Prostate gland (tissue), 2 donors: ENCODE results near the gene KRTAP5-11.

Source experiments
- POLR2AphosphoS5 ChIP-seq: sonication (generic); formaldehyde crosslinking; IDR thresholded peaks from one replicate; pipeline ENCODE4 v1.6.1; 2017; ENCODE audit warnings: antibody characterized with exemption
- TF ChIP-seq, protein P1 (sequence below), 4 experiments: fragments of 200-600 bp in 2 of 4; fragments of 450-650 bp in 2 of 4; sonication (generic) in 2 of 4; IDR thresholded peaks; 1 replicate in 3 of 4; 2 replicates in 1 of 4; pipeline ENCODE4 v1.5.1; 2016 to 2019; ENCODE audit warnings: antibody characterized with exemption in 4 of 4, mild to moderate bottlenecking in 2 of 4, moderate library complexity in 2 of 4

DNA sequence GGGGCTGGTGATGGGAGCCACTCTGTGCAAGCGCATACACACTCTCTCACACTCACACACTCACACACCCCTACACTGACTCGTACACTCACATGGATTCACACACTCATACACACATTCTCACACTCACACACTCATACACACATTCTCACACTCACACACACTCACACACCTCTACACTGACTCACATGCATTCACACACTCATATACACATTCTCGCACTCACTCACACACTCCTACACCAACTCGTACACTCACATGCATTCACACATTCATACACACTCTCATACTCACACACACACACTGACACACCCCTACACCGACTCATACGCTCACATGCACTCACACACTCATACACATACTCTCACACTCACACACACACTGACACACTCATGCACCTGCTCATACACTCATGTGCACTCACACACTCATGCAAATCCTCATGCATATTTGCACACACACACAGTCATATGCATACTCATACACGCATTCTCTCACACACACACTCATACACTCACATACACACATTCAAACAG is 5.1 kb downstream of the KRTAP5-11 start:
- no peak for TF ChIP-seq POLR2AphosphoS5
- TF ChIP-seq, protein P1, sequence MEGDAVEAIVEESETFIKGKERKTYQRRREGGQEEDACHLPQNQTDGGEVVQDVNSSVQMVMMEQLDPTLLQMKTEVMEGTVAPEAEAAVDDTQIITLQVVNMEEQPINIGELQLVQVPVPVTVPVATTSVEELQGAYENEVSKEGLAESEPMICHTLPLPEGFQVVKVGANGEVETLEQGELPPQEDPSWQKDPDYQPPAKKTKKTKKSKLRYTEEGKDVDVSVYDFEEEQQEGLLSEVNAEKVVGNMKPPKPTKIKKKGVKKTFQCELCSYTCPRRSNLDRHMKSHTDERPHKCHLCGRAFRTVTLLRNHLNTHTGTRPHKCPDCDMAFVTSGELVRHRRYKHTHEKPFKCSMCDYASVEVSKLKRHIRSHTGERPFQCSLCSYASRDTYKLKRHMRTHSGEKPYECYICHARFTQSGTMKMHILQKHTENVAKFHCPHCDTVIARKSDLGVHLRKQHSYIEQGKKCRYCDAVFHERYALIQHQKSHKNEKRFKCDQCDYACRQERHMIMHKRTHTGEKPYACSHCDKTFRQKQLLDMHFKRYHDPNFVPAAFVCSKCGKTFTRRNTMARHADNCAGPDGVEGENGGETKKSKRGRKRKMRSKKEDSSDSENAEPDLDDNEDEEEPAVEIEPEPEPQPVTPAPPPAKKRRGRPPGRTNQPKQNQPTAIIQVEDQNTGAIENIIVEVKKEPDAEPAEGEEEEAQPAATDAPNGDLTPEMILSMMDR (IDR thresholded peaks at IDR 0.05) = no peak
